HG02798 (cell line): Measurements from ENCODE around the gene RASGEF1C.

Experiments
- ATAC-seq: cut with Tn5 transposase; IDR thresholded peaks from one replicate; pipeline ENCODE4 v1.9.1; 2021; ENCODE audit warnings: mild to moderate bottlenecking; ENCODE audit not compliant: unreplicated experiment, poor library complexity

The RASGEF1C gene

DNA sequence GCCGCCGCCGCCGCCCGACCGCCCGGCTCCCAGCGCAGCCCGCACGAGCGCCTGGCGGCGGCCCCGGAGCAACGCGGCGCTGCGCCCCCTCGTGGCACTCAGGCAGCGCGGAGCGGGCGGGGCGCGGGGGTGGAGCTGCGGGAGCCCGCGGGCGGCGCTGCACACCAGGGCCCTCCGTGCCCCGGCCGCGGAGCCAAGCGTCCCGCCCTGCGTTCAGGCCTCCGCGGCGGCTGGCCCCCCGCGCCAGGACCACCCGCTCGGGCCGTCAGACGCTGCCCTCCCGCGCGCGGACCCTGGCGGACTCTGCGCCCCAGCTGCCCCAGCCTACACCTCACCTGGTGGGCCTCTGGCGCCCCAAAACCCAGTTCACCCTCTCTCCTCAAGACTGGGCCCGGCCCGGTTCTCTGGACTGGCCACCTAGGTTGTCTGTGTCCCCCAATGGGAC lies at the start of gene RASGEF1C:
RASGEF1C (minus strand) TSS at position 75 of the 445 bp plus-strand sequence. CDS start 71,159 bp downstream, outside the sequence.
- ATAC-seq, result peak; percentile 70

DNA sequence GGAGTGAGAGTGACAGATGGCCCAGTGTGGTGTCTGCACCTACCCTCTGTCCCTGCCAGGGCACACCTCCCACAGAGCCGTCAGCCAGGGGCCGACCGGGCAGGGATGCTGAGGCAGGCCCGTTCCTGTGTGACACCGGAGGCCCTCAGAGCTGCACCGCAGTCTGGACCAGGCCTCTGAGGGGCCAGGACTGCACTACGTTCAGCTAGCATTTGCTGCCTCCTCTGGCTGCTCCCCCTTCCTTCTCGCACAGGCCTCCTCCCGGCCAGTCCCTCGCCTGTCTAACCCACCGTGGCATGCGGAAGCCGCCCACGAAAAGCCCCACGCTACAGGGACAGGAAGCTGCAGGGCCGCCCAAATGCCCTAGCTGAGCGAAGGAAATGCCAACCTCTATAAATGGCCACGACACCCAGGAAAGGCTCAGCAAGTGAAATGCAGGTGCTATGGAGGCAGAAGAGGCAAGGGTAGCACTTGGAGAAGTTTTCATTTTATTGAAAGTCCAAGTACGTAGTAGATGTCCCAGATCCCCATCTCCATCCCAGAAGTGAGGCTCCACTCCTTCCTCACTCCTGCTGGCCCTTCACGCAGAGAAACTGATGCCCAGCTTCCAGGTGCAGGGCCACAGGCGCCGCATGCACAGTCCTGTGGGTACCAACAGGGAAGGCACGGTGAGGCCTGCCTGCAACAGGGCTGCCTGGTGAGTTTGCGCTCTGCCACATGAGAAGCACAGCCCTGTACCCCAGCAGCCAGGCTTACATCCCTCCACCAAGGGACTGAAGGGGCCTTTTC lies 44.2 kb upstream of the RASGEF1C start:
- no peak for ATAC-seq

DNA sequence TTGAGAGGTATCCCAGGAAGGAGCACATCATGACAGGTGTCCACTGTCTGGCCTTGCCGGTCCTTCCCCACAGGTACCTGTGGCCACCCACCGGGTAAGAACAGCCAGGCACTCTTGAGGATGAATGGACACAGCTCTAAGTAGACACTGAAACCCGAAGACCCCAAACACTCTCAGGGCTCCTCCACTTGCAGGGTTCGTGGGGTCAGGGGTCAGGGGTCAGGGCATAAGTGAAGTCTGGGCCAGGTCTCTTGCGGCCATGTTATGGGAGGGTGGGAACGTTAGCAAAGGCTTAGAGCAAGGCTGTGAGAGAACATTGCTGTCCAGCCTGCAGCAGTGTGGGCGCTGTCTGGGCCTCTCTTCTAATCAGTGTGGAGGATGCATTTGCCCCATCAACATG lies 42.9 kb upstream of the RASGEF1C start:
- ATAC-seq, result no peak

DNA sequence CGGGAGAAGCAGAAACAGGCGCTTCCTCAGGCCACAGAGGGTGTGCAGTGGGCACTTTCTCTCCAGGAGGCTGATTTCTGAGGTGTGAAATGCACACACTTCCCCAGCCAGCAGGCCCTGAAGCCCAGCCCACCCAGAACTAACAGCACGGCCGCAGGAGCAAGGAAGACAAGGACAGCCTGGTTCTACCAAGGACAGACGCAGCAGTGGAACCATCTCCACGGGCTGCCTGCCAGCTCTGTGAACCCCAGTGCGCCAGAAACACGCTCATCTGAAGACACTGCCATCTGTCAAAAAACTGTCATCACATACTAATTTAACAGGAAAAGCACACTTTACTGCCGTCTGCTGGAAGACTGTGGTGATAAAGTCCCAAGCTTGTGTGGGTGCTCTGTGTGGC lies 42.1 kb upstream of the RASGEF1C start:
- ATAC-seq, result no peak

DNA sequence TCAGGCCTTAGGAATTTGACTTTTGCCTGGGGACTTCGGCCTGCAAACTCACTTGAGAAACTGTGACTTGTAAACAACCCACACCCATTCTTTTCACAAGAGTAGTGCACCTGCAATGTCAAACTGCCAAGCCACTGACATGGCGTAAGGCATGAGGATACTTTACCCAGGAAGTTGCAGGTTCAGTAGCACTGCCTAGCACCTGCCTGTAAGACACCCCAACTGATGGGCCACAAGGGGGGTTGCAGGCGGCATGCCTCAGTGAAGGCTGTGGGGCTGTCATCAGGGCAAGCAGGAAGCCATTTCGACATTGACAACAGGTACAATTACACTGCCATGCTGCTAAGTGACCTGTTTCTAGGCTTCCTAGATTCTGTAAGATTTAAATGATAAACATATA lies 41.3 kb upstream of the RASGEF1C start:
- ATAC-seq, result no peak

DNA sequence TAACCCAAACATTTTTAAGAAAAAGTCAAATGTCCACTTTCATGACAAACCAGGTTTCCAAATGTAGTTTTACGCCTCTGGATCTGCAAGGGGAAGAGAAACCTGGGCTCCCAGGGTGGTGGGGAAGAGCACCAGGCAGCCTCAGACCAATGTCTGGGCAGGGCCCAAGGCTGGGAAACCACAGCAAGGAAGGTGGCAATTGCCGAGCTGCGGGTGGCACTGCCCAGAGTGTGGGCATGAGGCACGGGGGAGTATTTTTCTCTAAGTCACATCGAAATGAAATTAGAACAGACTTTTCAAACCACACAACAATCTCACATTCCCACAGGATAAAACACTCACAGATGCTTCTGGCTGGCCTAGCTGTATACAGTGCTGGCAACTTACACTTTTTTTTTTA lies 32.6 kb upstream of the RASGEF1C start:
- no peak for ATAC-seq

DNA sequence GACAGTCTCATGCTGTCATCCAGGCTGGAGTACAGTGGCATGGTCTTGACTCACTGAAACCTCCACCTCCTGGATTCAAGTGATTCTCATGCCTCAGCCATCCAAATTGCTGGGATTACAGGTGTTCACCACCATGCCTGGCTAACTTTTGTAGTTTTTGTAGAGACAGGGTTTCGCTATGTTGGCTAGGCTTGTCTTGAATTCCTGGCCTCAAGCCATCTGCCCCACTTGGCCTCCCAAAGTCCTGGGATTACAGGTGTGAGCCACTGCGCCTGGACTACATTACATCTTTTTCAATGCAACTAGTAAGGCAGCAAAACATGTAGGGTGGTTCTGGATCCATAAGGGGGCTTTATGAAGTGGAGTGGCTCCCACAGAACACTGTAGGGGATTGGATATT lies 29.6 kb upstream of the RASGEF1C start:
- no peak for ATAC-seq

DNA sequence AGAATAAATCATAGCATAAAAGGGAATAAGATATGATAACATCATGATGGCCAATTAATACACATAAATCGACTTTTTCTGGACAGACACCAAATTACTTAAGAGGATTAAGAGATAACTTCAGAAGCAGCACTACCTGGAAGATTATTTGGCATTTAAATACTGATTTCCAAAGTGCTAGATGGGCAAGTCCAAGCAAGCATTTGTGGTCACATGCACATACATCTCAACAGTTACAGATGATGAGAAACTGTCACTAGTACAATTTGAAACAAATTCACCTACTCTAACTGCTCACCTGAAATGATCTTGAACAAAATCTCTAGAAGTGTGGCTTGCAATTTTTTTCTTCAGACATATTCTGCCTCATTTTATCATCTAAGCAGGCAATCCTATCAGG lies 26.8 kb upstream of the RASGEF1C start:
- no peak for ATAC-seq

DNA sequence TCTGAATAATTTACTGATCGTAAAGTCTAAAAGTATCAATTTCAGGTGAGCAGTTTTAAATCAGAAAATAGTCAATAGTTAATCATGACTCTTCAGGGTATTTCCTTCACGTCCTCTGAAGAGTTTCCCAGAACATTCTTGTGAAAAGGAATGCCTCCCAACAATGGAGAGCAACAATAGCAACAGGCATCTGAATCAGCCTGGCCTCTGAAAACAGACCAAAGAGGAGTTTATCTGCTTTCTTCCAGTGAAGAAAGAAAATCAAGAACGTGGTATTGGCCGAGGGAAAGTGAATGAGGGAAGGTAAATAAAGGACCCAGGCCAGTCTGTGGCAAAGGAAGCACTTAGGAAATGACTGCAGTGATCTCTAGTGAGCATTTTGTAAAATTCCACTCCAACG lies 26.1 kb upstream of the RASGEF1C start:
- ATAC-seq, result no peak

DNA sequence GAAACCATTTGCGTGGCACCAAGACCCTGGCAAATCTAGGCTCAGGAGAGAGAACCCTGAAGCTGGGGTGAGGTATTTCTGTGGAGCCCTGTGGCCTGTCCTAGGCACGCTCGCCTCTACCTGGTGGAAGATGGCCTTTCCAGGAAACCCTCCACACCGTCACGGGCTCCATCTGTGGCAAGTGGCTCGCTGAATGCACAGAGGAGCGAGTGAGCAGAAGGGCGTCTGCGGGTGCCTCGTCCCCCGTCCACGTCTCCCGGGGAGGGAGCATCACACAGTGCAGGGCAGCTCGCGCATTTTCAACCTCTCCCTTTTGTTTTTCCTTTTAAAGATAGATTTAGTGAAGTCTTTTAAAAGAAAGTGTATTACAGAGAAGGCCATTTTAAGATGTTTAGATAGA lies 25.3 kb upstream of the RASGEF1C start:
- ATAC-seq, result no peak

DNA sequence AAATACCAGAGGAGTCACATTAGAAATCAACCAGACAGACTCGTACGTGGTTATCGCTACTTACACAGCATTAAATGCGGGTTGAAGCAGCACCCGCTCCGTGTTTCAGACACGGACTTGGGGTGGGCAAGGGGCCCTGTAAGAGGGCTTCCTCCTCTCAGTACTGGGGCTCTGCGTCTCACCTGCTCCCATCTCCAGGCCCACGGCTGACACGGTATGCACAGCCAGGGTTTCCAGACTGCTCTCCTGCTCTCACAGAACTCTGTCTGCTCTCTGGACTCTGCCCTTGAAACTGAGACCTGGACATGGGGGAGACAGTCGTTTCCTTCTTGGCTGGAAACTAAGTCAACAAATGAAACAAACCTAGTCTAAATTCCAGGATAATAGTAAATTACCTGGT lies 24.7 kb upstream of the RASGEF1C start:
- ATAC-seq, result no peak

DNA sequence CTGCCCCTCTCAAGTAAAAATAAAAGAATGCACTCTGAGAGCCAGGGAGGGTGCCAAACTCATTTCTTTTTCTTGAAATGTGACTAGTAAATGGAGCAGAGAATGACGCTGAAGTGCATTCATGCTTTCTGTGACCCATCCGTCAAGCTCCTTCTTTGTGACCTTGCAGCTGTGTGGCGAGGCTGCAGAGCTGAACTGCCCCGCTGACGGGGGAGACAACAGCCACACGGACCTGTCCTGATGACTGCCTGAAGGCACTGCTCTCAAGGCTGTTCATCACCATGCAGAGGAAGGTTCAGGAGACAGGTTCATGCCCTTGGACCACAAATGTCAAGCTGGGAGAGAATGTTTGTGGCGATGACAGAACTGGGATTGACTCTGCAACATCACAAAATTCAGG lies 21.0 kb upstream of the RASGEF1C start:
- ATAC-seq, result no peak

DNA sequence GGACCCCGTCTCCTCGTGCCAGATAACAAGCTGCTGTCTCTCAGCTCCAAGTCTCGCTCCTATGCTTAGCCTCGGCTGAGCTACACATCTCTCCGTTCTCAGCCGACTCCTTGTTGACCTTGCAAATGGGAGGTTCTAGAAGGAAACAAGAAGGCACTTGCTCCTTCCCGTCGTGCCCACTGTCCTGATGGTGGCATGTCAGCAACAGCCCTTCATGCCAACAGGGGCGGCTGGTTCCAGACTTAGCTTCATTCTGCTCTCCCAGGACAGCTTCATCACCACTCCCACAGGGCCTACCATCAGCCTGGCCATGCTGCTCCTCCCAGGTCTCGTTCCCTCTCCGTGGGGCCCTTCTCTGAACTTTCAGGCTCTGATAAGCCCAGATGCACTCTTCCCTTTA lies 13.0 kb upstream of the RASGEF1C start:
- ATAC-seq, result no peak

DNA sequence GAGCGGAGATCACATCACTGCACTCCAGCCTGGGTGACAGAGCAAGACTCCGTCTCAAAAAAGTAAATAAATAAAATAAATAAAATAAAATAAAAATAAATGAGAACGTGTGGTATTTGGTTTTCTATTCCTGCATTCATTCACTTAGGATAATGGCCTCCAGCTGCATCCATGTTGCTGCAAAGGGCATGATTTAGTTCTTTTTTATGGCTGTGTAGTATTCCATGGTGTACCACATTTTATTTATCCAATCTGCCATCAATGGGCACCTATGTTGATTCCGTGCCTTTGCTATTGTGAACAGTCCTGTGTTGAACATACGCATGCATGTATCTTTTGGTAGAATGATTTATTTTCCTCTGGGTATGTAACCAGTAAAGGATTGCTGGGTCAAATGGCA lies 8.8 kb upstream of the RASGEF1C start:
- ATAC-seq, result no peak

DNA sequence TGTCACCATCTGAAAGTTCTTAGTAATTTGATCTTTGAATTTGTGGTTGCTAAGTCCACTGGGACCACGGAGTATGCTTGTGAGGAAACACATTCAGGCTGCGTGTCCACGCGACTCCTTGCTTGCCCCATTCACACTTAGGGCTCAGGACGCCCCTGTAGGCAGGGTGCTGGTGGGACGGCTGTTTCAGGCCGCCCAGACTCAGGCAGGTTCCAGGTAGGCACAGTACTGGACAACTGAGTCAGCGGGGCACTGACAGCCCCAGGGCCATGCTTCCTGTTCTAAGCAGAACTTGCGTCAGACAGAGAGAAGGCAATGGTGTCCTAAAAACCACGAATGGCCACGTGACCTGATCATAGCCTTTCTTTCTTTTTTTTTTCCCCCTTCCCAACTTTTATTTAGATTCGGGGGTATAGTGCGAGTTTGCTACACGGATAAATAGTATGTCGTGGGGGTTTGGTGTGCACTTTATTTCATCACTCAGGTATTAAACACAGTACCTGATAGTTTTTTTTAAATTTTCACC lies 7.7 kb upstream of the RASGEF1C start:
- no peak for ATAC-seq

DNA sequence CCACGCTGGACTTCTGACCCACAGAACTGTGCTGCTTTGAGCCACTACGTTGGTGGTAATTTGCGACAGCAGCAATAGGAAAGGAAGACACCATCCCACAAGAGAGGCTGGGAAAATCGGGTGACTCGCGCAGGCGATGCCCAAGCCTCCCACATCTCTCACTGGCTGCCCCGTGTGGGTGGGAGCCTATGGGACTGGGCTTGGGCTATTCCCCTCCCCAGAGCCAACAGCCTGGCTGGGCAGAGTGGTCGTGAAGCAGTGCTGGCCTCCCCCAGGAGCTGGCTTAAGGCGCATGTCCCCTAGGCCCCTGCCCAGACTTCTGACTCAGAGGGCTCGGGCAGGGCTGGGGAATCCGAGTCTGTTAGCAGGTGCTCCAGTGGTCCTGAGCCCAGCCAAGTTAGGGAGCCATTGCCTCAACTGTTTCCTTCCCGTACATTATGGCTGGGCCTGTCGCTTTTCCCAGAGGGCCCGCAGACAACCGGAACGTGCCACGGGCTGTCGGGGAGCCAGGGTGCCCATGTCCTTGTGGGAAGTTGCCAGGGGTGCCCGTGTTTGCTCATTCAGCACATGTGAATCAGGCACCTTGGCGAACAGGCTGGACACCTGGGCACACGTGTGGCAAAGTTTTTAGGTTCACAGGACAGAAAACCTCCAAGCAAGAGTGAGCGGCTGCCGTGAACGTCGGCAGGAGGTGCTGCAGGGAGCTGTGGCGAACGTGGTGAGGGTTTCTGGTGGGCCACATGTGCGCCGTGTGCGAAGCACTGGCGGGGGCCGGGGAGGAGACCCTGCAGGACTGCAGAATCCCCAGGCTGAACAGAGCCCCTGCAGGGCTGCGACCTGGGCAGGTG lies 7.0 kb upstream of the RASGEF1C start:
- ATAC-seq, result no peak

DNA sequence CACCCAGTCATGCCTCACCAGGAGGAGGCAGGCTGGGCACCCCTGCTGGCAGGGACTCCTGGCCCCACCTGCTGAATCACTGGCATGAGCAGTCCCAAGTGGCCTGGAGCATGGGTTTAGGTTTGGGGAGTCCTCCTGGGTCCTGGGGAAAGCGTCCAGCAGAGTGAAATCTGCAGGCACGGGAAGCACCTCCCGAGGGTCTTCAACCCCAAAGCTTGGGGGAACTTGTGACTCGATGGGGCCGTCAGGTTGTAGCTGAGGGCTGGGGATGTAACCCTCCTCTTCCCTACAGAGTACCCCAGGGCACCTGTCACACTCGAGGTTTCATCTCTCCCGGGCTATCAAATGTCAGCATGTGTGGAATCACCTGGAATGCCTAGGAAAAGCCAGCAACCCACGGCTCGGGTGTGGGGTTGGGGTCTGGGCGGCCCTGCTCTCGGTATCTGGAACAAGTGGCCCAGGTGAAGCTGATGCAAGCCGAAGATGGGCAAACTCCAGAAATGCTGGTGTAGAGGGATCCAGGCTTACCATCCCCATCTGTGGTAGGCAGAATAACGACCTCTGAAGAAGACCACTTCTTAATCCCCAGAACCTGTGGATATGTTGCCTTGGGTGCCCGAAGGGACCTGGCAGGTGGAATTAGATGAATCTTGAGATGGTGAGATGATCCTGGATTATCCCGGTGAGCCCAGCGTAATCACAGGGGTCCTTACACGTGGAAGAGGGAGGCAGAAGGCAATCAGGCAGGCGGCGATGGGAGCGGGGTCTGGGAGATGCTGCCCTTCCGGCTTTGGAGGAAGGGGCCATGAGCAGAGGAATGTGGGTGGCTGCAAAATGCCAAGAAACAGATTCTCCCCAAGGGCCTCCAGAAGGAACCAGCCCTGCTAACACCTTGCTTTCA lies 6.1 kb upstream of the RASGEF1C start:
- no peak for ATAC-seq

DNA sequence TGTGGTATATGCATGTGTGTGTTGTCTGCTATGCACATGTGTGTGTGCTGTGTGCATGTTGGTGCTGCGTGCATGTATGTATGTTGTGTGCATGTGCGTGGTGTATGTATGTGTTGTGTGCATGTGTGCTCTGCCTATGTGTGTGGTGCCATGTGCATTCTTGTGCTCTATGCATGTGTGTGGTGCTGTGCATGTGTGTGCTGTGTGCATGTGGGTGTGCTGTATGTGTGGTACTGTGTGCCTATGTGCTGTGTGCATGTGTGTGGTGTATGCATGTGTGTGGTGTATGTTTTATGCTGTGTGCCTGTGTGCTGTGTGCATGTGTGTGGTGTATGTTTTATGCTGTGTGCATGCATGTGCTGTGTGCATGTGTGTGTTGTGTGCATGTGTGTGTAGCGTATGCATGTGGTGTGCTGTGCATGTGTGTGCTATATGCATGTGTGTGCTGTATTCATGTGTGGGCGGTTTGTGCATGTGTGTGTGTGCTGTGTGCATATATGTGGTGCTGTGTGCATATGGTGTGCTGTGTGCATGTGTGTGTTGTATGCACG lies 4.7 kb upstream of the RASGEF1C start:
- ATAC-seq, result no peak

DNA sequence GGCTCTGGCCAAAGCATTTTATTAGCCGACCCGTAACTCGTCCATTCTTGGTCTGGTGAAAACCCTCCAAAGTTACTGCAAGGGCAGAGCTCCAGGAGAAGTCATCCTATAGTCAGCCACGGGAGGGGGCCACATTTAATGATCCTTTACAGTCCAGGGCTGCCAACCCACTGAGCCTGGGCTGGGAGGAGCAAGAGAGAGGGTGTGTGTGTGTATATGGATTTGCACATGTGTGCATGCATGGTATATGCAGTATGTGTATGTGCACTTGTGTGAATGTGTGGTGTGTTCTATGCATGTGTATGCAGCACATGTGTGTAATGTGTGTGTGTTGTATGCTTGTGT lies 4.2 kb upstream of the RASGEF1C start:
- no peak for ATAC-seq
